Thymus (tissue), 11 donors: Measurements from ENCODE around the gene OR7G1. TPM values are rescaled to one million over a fixed set of nuclear protein-coding genes. Genes with fewer than 3 reads are reported as not detected.

Experiments
- DNase-seq, 9 donors: peaks; one replicate each; pipeline ENCODE4 v3.0.0-alpha.2; 2013; ENCODE audit warnings: low spot score in 9 of 9, low read depth in 6 of 9, missing footprints in 1 of 9
- H3K27ac ChIP-seq, 2 donors: one replicate each; pipeline ENCODE4 v1.5.1; 2013; ENCODE audit warnings: control low read depth in 1 of 2, low read depth in 1 of 2, low read length in 1 of 2, mild to moderate bottlenecking in 1 of 2, moderate library complexity in 1 of 2
- H3K27me3 ChIP-seq, 2 donors: one replicate each; pipeline ENCODE4 v1.5.1; 2013; ENCODE audit warnings: low read length in 1 of 2; ENCODE audit not compliant: control insufficient read depth in 2 of 2, insufficient read depth in 1 of 2
- H3K36me3 ChIP-seq, 2 donors: one replicate each; pipeline ENCODE4 v1.5.1; 2013; ENCODE audit warnings: low read length in 1 of 2, mild to moderate bottlenecking in 1 of 2, moderate library complexity in 1 of 2; ENCODE audit not compliant: control insufficient read depth in 2 of 2, insufficient read depth in 2 of 2
- H3K4me1 ChIP-seq, 2 donors: one replicate each; pipeline ENCODE4 v1.5.1; 2013; ENCODE audit warnings: low read length in 2 of 2; ENCODE audit not compliant: control insufficient read depth in 2 of 2, insufficient read depth in 2 of 2
- H3K4me3 ChIP-seq, 2 donors: one replicate each; pipeline ENCODE4 v1.5.1; 2013; ENCODE audit warnings: low read length in 2 of 2, control low read depth in 1 of 2, mild to moderate bottlenecking in 1 of 2
- H3K9me3 ChIP-seq, 2 donors: one replicate each; pipeline ENCODE4 v1.5.1; 2013; ENCODE audit warnings: low read length in 1 of 2, mild to moderate bottlenecking in 1 of 2; ENCODE audit not compliant: control insufficient read depth in 2 of 2, insufficient read depth in 1 of 2
- WGBS: extraction: QIAGEN DNeasy Blood & Tissue Kit; methylation state at CpG from one replicate; pipeline ENCODE4 v1.1.7; 2013; 5-methylcytosine and 5-hydroxymethylcytosine counted together
- polyA plus RNA-seq: library from polyadenylated mRNA; stranded (reverse); fragments of 200-250 nt; gene quantifications from one replicate; pipeline ENCODE4 v1.2.3, GENCODE V29; 2013
- total RNA-seq: library from RNA; stranded (reverse); fragments of 120-200 nt; gene quantifications from one replicate; pipeline ENCODE4 v1.2.4, GENCODE V29; 2013
- donor health status: healthy.

Gene OR7G1
- total and polyA plus RNA-seq, 2 donors, result not detected

- Histone ChIP-seq H3K27me3 (no peaks in the 10 kb centered on the region), H3K9me3 (peaks cover 8 to 39% of the 10 kb centered on the region in 2 donors), H3K4me1 (no peaks in the 10 kb centered on the region), H3K27ac (no peak overlapping the region), H3K4me3 (no peak overlapping the region), H3K36me3 (peaks cover 18 to 22% of the 10 kb centered on the region in 2 donors)
- DNase-seq, result no peak
- 97% methylated on average over 3 of the region's 3 CpGs for WGBS
Observed at GRCh38 chr19:9148697-9149096, 33.1 kb upstream of the OR7G1 start.

- no peak overlapping the region for H3K4me3 ChIP-seq
- H3K36me3 ChIP-seq, result peaks cover 10 to 18% of the 10 kb centered on the region in 2 donors
- H3K4me1 ChIP-seq, result peaks cover 0 to under 1% of the 10 kb centered on the region in 2 donors
- H3K27ac ChIP-seq, result no peak overlapping the region
- H3K27me3 ChIP-seq, result no peaks in the 10 kb centered on the region
- 100% methylated on average over 1 of the region's 1 CpG for WGBS
- DNase-seq, result no peak
- peaks cover 7 to 28% of the 10 kb centered on the region in 2 donors for H3K9me3 ChIP-seq
Observed at GRCh38 chr19:9146882-9147281, 31.3 kb upstream of the OR7G1 start.

- Histone ChIP-seq H3K36me3 (peaks cover 10 to 18% of the 10 kb centered on the region in 2 donors), H3K9me3 (peaks cover 6 to 19% of the 10 kb centered on the region in 2 donors), H3K4me1 (peaks cover under 1 to 6% of the 10 kb centered on the region in 2 donors), H3K4me3 (no peak overlapping the region), H3K27me3 (no peaks in the 10 kb centered on the region), H3K27ac (no peak overlapping the region)
- no peak for DNase-seq
- 100% methylated on average over 5 of the region's 5 CpGs for WGBS
Observed at GRCh38 chr19:9144920-9145319, 29.4 kb upstream of the OR7G1 start.

GRCh38 chr19:9140159-9140874 is 24.8 kb upstream of the OR7G1 start, which contains the start of gene ZNF317:
Gene ZNF317, plus strand, starts transcription at chr19:9140397. Its CDS starts 15,620 bp downstream, at chr19:9156017.
- Histone ChIP-seq H3K27ac (peak within 1 kb of the TSS; percentile 55 to 61), H3K9me3 (peaks cover 2 to 9% of the 10 kb centered on the region in 2 donors), H3K27me3 (no peaks in the 10 kb centered on the region), H3K36me3 (peaks cover 0 to 3% of the 10 kb centered on the region in 2 donors), H3K4me3 (peak within 1 kb of the TSS; percentile 61 to 93), H3K4me1 (peaks cover 3 to 6% of the 10 kb centered on the region in 2 donors)
- peak; percentile 81 to 98 (median 93) for DNase-seq
- WGBS, result under 1% methylated on average over 43 of the region's 43 CpGs

GRCh38 chr19:9139609-9140158 is 24.1 kb upstream of the OR7G1 start:
- Histone ChIP-seq H3K36me3 (no peaks in the 10 kb centered on the region), H3K9me3 (peaks cover 0 to 5% of the 10 kb centered on the region in 2 donors), H3K27ac (no peak overlapping the region), H3K27me3 (no peaks in the 10 kb centered on the region), H3K4me3 (peak overlapping the region; percentile 61 to 93), H3K4me1 (peaks cover 3 to 6% of the 10 kb centered on the region in 2 donors)
- DNase-seq, result no peak
- 36% methylated on average over 8 of the region's 8 CpGs for WGBS

- 82% methylated on average over 5 of the region's 5 CpGs for WGBS
- DNase-seq, result no peak
- H3K4me3 ChIP-seq, result no peak overlapping the region
Observed at GRCh38 chr19:9132422-9132821, 16.9 kb upstream of the OR7G1 start.

GRCh38 chr19:9130965-9131364 is 15.4 kb upstream of the OR7G1 start:
- H3K4me3 ChIP-seq, result no peak overlapping the region
- WGBS, result 6% methylated on average over 1 of the region's 1 CpG
- H3K4me1 ChIP-seq, result no peaks in the 10 kb centered on the region
- peaks cover 0 to 2% of the 10 kb centered on the region in 2 donors for H3K27me3 ChIP-seq
- H3K36me3 ChIP-seq, result no peaks in the 10 kb centered on the region
- no peak overlapping the region for H3K27ac ChIP-seq
- DNase-seq, result peak in 1 of 9 donors; percentile 28
- no peaks in the 10 kb centered on the region for H3K9me3 ChIP-seq

More at GRCh38 chr19:9132422-9132821, 16.9 kb upstream of the OR7G1 start:
- H3K9me3 ChIP-seq, result no peaks in the 10 kb centered on the region
- H3K27ac ChIP-seq, result no peak overlapping the region
- H3K4me1 ChIP-seq, result no peaks in the 10 kb centered on the region
- no peaks in the 10 kb centered on the region for H3K36me3 ChIP-seq
- H3K27me3 ChIP-seq, result peaks cover 0 to 2% of the 10 kb centered on the region in 2 donors

- Histone ChIP-seq H3K4me1 (no peaks in the 10 kb centered on the region), H3K27me3 (peaks cover 0 to 2% of the 10 kb centered on the region in 2 donors), H3K36me3 (no peaks in the 10 kb centered on the region), H3K9me3 (no peaks in the 10 kb centered on the region), H3K27ac (no peak overlapping the region), H3K4me3 (no peak overlapping the region)
- DNase-seq, result no peak
- WGBS, result 43% methylated on average over 3 of the region's 3 CpGs
Observed at GRCh38 chr19:9128171-9128570, 12.6 kb upstream of the OR7G1 start.

- no peaks in the 10 kb centered on the region for H3K4me1 ChIP-seq
- H3K36me3 ChIP-seq, result no peaks in the 10 kb centered on the region
- no peaks in the 10 kb centered on the region for H3K9me3 ChIP-seq
- 91% methylated on average over 1 of the region's 1 CpG for WGBS
- H3K27ac ChIP-seq, result no peak within 1 kb of the TSS
- no peak for DNase-seq
- peaks cover 0 to 2% of the 10 kb centered on the region in 2 donors for H3K27me3 ChIP-seq
- H3K4me3 ChIP-seq, result no peak within 1 kb of the TSS
Observed at GRCh38 chr19:9126900-9127405, 11.4 kb upstream of the OR7G1 start, which contains the start of gene OR7G3. Gene OR7G3, minus strand, starts transcription at chr19:9126950. Its CDS starts 0 bp downstream, at chr19:9126950.
